Limb (tissue), 2 donors: ENCODE measurements around the gene LSM11.

ENCODE experiments used
- DNase-seq, 2 donors: peaks; one replicate each; pipeline ENCODE4 v3.0.0-alpha.2; 2016; ENCODE audit errors: extremely low spot score in 2 of 2

LSM11 gene

GRCh38 chr5:157767689-157768088, 24.2 kb downstream of the LSM11 start:
- DNase-seq, result no peak

GRCh38 chr5:157770665-157771064, 27.2 kb downstream of the LSM11 start:
- no peak for DNase-seq

- no peak for DNase-seq
Measured at GRCh38 chr5:157772127-157772526, 28.6 kb downstream of the LSM11 start.

GRCh38 chr5:157778121-157778805, 34.8 kb downstream of the LSM11 start:
- DNase-seq, result peak in 1 of 2 donors; percentile 60

- no peak for DNase-seq
Measured at GRCh38 chr5:157779221-157779620, 35.7 kb downstream of the LSM11 start.

- DNase-seq, result no peak
Measured at GRCh38 chr5:157785801-157786200, 42.3 kb downstream of the LSM11 start.

GRCh38 chr5:157793301-157793700, 49.8 kb downstream of the LSM11 start:
- DNase-seq, result no peak

- no peak for DNase-seq
Measured at GRCh38 chr5:157799578-157799977, 56.1 kb downstream of the LSM11 start.

- no peak for DNase-seq
Measured at GRCh38 chr5:157800137-157800536, 56.6 kb downstream of the LSM11 start.

GRCh38 chr5:157802736-157803135, 59.2 kb downstream of the LSM11 start:
- DNase-seq, result no peak

- DNase-seq, result no peak
Measured at GRCh38 chr5:157808043-157808442, 64.5 kb downstream of the LSM11 start.
